ENCODE data around the gene EPS8L3. TPM values are rescaled to one million over a fixed set of nuclear protein-coding genes. Genes with fewer than 3 reads are reported as not detected.

EPS8L3 gene
- total and polyA plus RNA-seq, 9 of the 15 experiments (the other 6 are each of a cell fraction or from before 2014, with no cell fraction given) = 0.09 to 0.42 (median 0.14) TPM; not detected in 5

- ATAC-seq (no peak; the same call in 2 of the 3 replicates), DNase-seq (ENCODE audit: extremely low read depth in 1 of 4, low spot score in 3 of 4) (peak in 1 of 4 experiments; percentile 64), FAIRE-seq (peak; percentile 77)
- intact Hi-C loops (cut with micrococcal nuclease) (loop anchor here (5.0 kb wide), 1 partner anchor 123 kb away; no protein-coding TSS in a partner anchor), in situ Hi-C loops (cut with MboI) (no loop called here)
- peak overlapping the region; percentile 22 for H3K4me2 ChIP-seq (ENCODE audit: insufficient read depth, low read length)
- H3K9me3 ChIP-seq (replicated peaks; ENCODE audit: control insufficient read depth, insufficient read depth, low read depth, low read length) = no peaks in the 10 kb centered on the region
- no peaks in the 10 kb centered on the region for H3K36me3 ChIP-seq (ENCODE audit: control insufficient read depth, insufficient read depth, low read length)
- H3K27me3 ChIP-seq (ENCODE audit: control insufficient read depth in 2 of 2, insufficient read depth in 2 of 2, low read length in 2 of 2) = no peaks in the 10 kb centered on the region
- H3K4me1 ChIP-seq (replicated peaks in 1 of 2; ENCODE audit: control insufficient read depth in 2 of 2, insufficient read depth in 2 of 2, low read length in 2 of 2) = peaks cover 48 to 63% of the 10 kb centered on the region in 2 experiments
- H3K79me2 ChIP-seq (ENCODE audit: control insufficient read depth, insufficient read depth, low read length) = no peaks in the 10 kb centered on the region
- ChIA-PET POLR2A (interaction anchor here (1.0 to 2.5 kb wide), 4 partner anchors 11 to 154 kb away, joined by 3 to 8 read pairs (median 4); no protein-coding TSS in a partner anchor), CTCF (ENCODE audit: low intra/inter-chr PET ratio) (no interaction called here)
- H3K9ac ChIP-seq (ENCODE audit: insufficient read depth in 1 of 2, low read depth in 2 of 2, low read length in 2 of 2) = peak overlapping the region in 1 of 2 experiments; percentile 23; a peak in 2 of 4 replicates
- no peaks in the 10 kb centered on the region for H3K9me1 ChIP-seq (ENCODE audit: control insufficient read depth, insufficient read depth, low read length)
- peak overlapping the region; percentile 79 for H2AFZ ChIP-seq (ENCODE audit: low read depth, low read length)
- H4K20me1 ChIP-seq (replicated peaks; ENCODE audit: control insufficient read depth, insufficient read depth, low read length) = no peaks in the 10 kb centered on the region
- no TSS peak for BruUV-seq (replicated peaks)
- 40% methylated on average over 19 of the region's 19 CpGs for WGBS (ENCODE audit: insufficient coverage, low coverage, missing lambda C conversion rate)
- H3K27ac ChIP-seq (ENCODE audit: extremely low read depth, low read depth, low read length) = peak overlapping the region; percentile 36; the same call in 2 of the 3 replicates
- H3K4me3 ChIP-seq = no peak overlapping the region
- TF ChIP-seq ZC3H8 (IDR thresholded peaks at IDR 0.05) (no peak), MEF2D (tag; conservative IDR thresholded peaks at IDR 0.05; ENCODE audit: low read depth) (no peak), GTF2B (IDR thresholded peaks at IDR 0.05; ENCODE audit: extremely low read depth, insufficient read length) (no peak), BDP1 (IDR thresholded peaks at IDR 0.05; ENCODE audit: insufficient read depth, insufficient read length) (no peak), DNMT1 (IDR thresholded peaks at IDR 0.05) (no peak), FOXA3 (CRISPR knock-in tag; conservative IDR thresholded peaks at IDR 0.05 in 1 of 2, IDR thresholded peaks at IDR 0.05 in 1 of 2) (0 out of 4 replicates have a peak, but pooled peaks of 1 of the 2 experiments have one; percentile 6), KDM4B (IDR thresholded peaks at IDR 0.05; ENCODE audit: borderline replicate concordance in 2 of 2, low read depth in 1 of 2) (no peak), ARID1B (IDR thresholded peaks at IDR 0.05) (no peak), SLC30A9 (CRISPR knock-in tag; IDR thresholded peaks at IDR 0.05) (no peak), ATF4 (CRISPR knock-in tag; IDR thresholded peaks at IDR 0.05) (no peak), NR1H2 (CRISPR knock-in tag; IDR thresholded peaks at IDR 0.05) (no peak), RB1 (IDR thresholded peaks at IDR 0.05; ENCODE audit: low read depth) (no peak), ZNF764 (CRISPR knock-in tag; IDR thresholded peaks at IDR 0.05; ENCODE audit: low read depth) (no peak), ZNF184 (CRISPR knock-in tag; IDR thresholded peaks at IDR 0.05) (no peak), ZBTB49 (CRISPR knock-in tag; IDR thresholded peaks at IDR 0.05; ENCODE audit: borderline replicate concordance) (no peak), GMEB1 (CRISPR knock-in tag; IDR thresholded peaks at IDR 0.05) (no peak)
Measured at GRCh38 chr1:109794319-109795132, 30.8 kb upstream of the EPS8L3 start.
